ENCODE measurements around the gene BEAN1. TPM values are rescaled to one million over a fixed set of nuclear protein-coding genes. Genes with fewer than 3 reads are reported as not detected.
"Not testable (repeated sequence)": the region's sequence is repeated elsewhere in the genome, so short reads cannot be mapped to it uniquely, and the experiment has no call there.

Gene BEAN1
- total and polyA plus RNA-seq, 8 donors, result 0.08 to 0.41 (median 0.14) TPM; not detected in 5

DNA sequence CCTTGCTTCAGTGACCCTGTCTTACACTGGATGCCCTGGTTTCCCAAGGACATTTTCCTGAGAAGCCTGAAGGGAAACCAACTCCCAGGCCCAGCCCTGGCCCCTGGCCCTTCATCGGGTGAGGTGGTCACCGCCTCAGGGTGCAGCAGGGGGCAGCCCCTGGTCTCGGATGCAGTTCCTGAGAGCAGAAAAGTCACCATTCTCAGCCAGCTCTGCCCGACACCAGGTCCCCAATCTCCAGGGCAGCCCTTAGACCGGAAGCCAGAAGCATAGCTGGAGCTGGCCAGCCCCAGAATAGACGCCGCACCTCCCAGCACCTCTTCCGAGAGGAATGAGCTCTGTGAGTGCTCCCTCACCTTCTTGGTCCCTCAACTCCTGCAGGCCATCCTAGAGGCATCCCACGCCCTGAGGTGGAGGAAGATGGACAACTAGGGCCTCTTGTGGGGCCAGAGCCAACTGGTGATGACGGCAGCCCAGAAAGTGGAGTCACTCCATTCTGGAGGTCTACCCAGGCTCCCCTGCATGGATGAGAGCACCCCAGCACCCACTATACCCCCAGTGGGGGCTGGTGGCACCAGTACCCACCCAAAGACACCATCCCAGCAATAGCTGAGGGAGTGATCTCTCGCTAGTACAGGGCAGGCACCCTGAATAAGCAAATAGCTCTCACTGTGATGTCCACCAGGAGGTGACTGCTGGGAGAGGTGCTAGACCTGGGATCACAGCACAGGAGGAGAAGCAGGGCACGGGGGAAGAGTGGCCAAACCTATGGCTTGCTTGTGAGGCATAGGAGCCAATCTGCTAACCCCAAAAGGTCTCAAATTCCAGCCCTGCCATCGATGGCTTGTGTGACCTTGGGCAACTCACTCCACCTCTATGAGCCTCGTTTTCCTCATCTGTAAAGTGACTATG is 66.7 kb downstream of the BEAN1 start:
- H3K36me3 ChIP-seq, result no peaks in the 10 kb centered on the region
- 90 to 92% methylated on average over 14 of the region's 14 CpGs for WGBS, 2 donors
- no peaks in the 10 kb centered on the region for H3K4me1 ChIP-seq
- intact Hi-C loops (cut with DNase I), result no loop called here
- H3K9me3 ChIP-seq, result no peaks in the 10 kb centered on the region
- ATAC-seq (no peak), FAIRE-seq (no peak), DNase-seq (peak in 2 of 6 donors; percentile 5 to 41)
- TF ChIP-seq CTCF (IDR thresholded peaks at IDR 0.05), result no peak
- H3K27ac ChIP-seq, result no peak overlapping the region
- no peak overlapping the region for H3K4me3 ChIP-seq
- H3K27me3 ChIP-seq, result no peaks in the 10 kb centered on the region

GRCh38 chr16:66494916-66495315 is 67.8 kb downstream of the BEAN1 start:
- DNase-seq (no peak), ATAC-seq (no peak), FAIRE-seq (no peak)
- no peaks in the 10 kb centered on the region for H3K4me1 ChIP-seq
- TF ChIP-seq CTCF (IDR thresholded peaks at IDR 0.05), result no peak
- no peaks in the 10 kb centered on the region for H3K36me3 ChIP-seq
- no peak overlapping the region for H3K27ac ChIP-seq
- no peaks in the 10 kb centered on the region for H3K27me3 ChIP-seq
- 97% methylated on average over 2 of the region's 2 CpGs for WGBS, 2 donors
- intact Hi-C loops (cut with DNase I), result no loop called here
- no peaks in the 10 kb centered on the region for H3K9me3 ChIP-seq
- H3K4me3 ChIP-seq, result no peak overlapping the region

DNA sequence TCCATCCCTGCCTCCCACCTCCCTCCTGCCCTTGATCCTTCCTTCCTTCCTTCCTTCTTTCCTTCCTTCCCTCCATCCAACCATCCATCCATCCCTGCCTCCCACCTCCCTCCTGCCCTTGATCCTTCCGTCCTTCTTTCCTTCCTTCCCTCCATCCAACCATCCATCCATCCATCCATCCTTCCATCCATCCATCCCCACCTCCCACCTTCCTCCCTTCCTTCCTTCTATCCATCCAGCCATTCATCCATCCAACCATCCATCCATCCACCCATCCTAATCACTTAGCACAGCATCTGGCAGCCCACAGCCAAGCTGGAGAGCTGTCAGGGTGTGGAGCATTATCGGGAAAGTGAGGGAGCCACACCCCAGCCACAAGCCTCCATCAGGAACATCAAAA is 68.3 kb downstream of the BEAN1 start:
- no peak for TF ChIP-seq CTCF (IDR thresholded peaks at IDR 0.05)
- intact Hi-C loops (cut with DNase I), result no loop called here
- no peaks in the 10 kb centered on the region for H3K9me3 ChIP-seq
- 91 to 93% methylated on average over 2 of the region's 2 CpGs for WGBS, 2 donors
- DNase-seq, result no peak
- ATAC-seq, result no peak
- no peaks in the 10 kb centered on the region for H3K4me1 ChIP-seq
- no peak overlapping the region for H3K4me3 ChIP-seq
- H3K27me3 ChIP-seq, result no peaks in the 10 kb centered on the region
- H3K36me3 ChIP-seq, result no peaks in the 10 kb centered on the region
- FAIRE-seq, result no peak
- no peak overlapping the region for H3K27ac ChIP-seq

- H3K27ac ChIP-seq; ATAC-seq; H3K4me1 ChIP-seq; FAIRE-seq; H3K27me3 ChIP-seq; H3K9me3 ChIP-seq; DNase-seq; H3K4me3 ChIP-seq; intact Hi-C loops (cut with DNase I); H3K36me3 ChIP-seq: not testable (repeated sequence)
- 91 to 96% methylated on average over 4 to 9 of the region's 10 CpGs for WGBS, 2 donors
These were observed 69.1 kb downstream of the BEAN1 start for GRCh38 chr16:66496226-66496625.

DNA sequence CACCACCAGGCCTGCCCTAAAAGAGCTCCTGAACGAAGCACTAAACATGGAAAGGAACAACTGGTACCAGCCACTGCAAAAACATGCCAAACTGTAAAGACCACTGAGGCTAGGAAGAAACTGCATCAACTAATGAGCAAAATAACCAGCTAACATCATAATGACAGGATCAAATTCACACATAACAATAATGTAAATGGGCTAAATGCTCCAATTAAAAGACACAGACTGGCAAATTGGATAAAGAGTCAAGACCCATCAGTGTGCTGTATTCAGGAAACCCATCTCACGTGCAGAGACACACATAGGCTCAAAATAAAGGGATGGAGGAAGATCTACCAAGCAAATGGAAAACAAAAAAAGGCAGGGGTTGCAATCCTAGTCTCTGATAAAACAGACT is 70.8 kb downstream of the BEAN1 start:
- 93 to 94% methylated on average over 1 of the region's 2 CpGs for WGBS, 2 donors

GRCh38 chr16:66501563-66501962 is 74.5 kb downstream of the BEAN1 start:
- H3K4me1 ChIP-seq; H3K4me3 ChIP-seq; ATAC-seq; FAIRE-seq; DNase-seq; H3K27me3 ChIP-seq; H3K36me3 ChIP-seq; H3K27ac ChIP-seq; intact Hi-C loops (cut with DNase I); H3K9me3 ChIP-seq: not testable (repeated sequence)
- 94 to 96% methylated on average over 4 of the region's 4 CpGs for WGBS, 2 donors

More for the DNA sequence above, 70.8 kb downstream of the BEAN1 start:
- H3K27ac ChIP-seq; intact Hi-C loops (cut with DNase I); FAIRE-seq; H3K9me3 ChIP-seq; H3K27me3 ChIP-seq; ATAC-seq; DNase-seq; H3K4me3 ChIP-seq; H3K4me1 ChIP-seq; H3K36me3 ChIP-seq: not testable (repeated sequence)

Data from pancreas (tissue), 10 donors.